Thyroid gland (tissue), 4 donors: ENCODE measurements around the gene COL23A1. TPM values are rescaled to one million over a fixed set of nuclear protein-coding genes. Genes with fewer than 3 reads are reported as not detected.

Experiments
- DNase-seq, 2 donors: peaks; one replicate each; pipeline ENCODE4 v3.0.0-alpha.2; 2019
- H3K27ac ChIP-seq, 3 donors: fragments of 200-600 bp; sonication (generic); 1 replicate in 2 of 3; 2 replicates in 1 of 3; pipeline ENCODE4 v1.5.1; 2016 to 2019; ENCODE audit warnings: mild to moderate bottlenecking in 1 of 3, moderate library complexity in 1 of 3
- H3K27me3 ChIP-seq: fragments of 200-600 bp; sonication (generic); one replicate; pipeline ENCODE4 v1.5.1; 2019
- H3K36me3 ChIP-seq, 2 donors: fragments of 200-600 bp; sonication (generic); one replicate each; pipeline ENCODE4 v1.5.1; 2016 to 2019
- H3K4me1 ChIP-seq, 2 donors: fragments of 200-600 bp; sonication (generic); one replicate each; pipeline ENCODE4 v1.5.1; 2017 to 2019
- H3K4me3 ChIP-seq, 3 donors: fragments of 200-600 bp; sonication (generic); replicated peaks in 1 of 3; 1 replicate in 2 of 3; 2 replicates in 1 of 3; pipeline ENCODE4 v1.5.1; 2016; ENCODE audit warnings: mild to moderate bottlenecking in 1 of 3
- H3K9me3 ChIP-seq: fragments of 200-600 bp; sonication (generic); one replicate; pipeline ENCODE4 v1.5.1; 2017
- POLR2A ChIP-seq, 2 donors: fragments of 450-650 bp; IDR thresholded peaks; one replicate each; pipeline ENCODE4 v1.6.1; 2017; ENCODE audit warnings: antibody characterized with exemption in 2 of 2, mild to moderate bottlenecking in 2 of 2, moderate library complexity in 1 of 2
- WGBS, 2 donors: methylation state at CpG; one replicate each; pipeline ENCODE4 v1.1.5; 2017; 5-methylcytosine and 5-hydroxymethylcytosine counted together
- intact Hi-C: fragments of 100-400 bp; cut with DNase I; formaldehyde crosslinking; loops from one replicate; pipeline ENCODE4 v1.15.1; 2023
- total RNA-seq, 4 donors: library from RNA; depleted of rRNA; stranded (reverse); fragments of >200 nt; gene quantifications; one replicate each; pipeline ENCODE4 v1.2.3, GENCODE V29; 2016
- TF ChIP-seq, protein P1 (sequence below), 6 experiments: fragments of 200-600 bp in 3 of 6; fragments of 450-650 bp in 3 of 6; sonication (generic) in 3 of 6; IDR thresholded peaks; one replicate each; pipeline ENCODE4 v1.5.1; 2016 to 2019; ENCODE audit warnings: antibody characterized with exemption in 6 of 6, mild to moderate bottlenecking in 2 of 6, inconsistent platforms in 1 of 6, moderate library complexity in 1 of 6

Gene COL23A1
- total RNA-seq, 4 donors from 2014 or later, result 76.6 to 108 (median 95.7) TPM

DNA sequence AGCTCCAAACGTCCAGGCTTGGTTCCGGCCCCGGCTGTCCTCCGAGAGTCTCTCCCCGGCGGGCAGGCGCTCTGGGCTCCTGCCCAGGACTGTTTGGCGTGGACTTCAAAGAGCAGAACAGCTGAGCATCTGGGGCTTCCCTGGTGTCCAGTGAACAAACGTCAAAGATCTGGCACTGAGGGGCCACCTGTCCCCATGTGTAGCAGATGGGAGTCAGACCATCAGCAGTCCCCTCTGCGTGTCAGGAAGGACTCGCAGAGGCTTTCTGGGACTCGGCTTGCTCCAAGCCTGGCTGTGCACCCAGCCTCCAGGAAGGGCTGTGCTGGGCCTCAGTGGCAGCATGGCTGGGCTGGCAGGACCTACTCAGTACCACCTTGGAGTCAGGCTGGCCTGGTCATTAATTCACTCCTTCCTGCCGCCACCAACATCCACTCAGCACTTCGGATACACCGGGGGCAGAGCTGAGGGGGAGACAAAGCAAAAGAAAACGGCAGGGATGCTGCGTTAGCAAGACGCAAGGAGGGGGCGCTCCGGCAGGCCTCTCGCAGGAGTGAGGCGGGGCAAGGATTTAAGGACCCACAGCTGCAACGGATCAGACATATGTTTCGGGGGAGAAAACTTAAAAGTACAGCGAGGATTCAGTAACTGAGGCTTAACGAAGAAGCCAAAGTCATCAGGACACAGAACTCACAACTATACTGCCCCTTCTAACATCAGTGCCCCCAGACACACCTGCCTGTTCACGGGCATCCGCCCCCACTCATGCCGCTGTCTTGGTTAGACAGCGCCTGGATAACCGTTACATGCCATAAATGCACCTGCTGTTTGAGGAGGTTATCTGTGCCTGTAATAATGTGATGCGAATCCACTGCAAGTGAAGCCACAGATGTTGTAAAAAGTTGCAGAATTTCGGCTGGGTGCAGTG lies 193.1 kb downstream of the COL23A1 start:
- H3K9me3 ChIP-seq, result no peaks in the 10 kb centered on the region
- no peak overlapping the region for H3K4me3 ChIP-seq
- 81 to 83% methylated on average over 21 to 24 of the region's 33 CpGs for WGBS, 2 donors
- DNase-seq, result peak in 1 of 2 donors; percentile 25
- H3K36me3 ChIP-seq, result no peaks in the 10 kb centered on the region
- H3K4me1 ChIP-seq, result peaks cover 11 to 19% of the 10 kb centered on the region in 2 donors
- peak overlapping the region in 2 of 3 donors; percentile 5 to 10 for H3K27ac ChIP-seq
- H3K27me3 ChIP-seq, result no peaks in the 10 kb centered on the region
- intact Hi-C loops, result no loop called here
- TF ChIP-seq POLR2A (IDR thresholded peaks at IDR 0.05), result no peak
- TF ChIP-seq, protein P1, sequence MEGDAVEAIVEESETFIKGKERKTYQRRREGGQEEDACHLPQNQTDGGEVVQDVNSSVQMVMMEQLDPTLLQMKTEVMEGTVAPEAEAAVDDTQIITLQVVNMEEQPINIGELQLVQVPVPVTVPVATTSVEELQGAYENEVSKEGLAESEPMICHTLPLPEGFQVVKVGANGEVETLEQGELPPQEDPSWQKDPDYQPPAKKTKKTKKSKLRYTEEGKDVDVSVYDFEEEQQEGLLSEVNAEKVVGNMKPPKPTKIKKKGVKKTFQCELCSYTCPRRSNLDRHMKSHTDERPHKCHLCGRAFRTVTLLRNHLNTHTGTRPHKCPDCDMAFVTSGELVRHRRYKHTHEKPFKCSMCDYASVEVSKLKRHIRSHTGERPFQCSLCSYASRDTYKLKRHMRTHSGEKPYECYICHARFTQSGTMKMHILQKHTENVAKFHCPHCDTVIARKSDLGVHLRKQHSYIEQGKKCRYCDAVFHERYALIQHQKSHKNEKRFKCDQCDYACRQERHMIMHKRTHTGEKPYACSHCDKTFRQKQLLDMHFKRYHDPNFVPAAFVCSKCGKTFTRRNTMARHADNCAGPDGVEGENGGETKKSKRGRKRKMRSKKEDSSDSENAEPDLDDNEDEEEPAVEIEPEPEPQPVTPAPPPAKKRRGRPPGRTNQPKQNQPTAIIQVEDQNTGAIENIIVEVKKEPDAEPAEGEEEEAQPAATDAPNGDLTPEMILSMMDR (IDR thresholded peaks at IDR 0.05), result no peak

DNA sequence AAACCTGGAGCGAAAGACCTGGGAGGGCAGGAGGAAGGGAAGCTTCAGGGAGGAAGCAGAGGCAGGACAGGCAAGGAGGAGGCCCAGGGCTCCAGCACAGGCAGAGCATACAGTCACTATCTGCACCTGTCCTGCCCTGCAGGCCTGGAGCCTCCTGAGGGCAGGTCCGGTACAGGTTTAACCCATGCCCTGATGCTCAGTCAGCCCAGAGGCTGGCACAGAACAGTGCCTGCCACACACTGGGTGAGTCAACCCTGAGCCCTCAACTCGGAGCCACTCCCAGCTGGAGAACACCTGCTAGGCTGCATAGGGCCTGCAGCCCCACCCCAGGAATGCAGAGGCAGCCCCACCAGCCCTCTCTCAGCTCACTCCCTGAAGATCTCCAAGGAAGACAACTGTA lies 196.1 kb downstream of the COL23A1 start:
- TF ChIP-seq, protein P1 (IDR thresholded peaks at IDR 0.05), result no peak
- TF ChIP-seq POLR2A (IDR thresholded peaks at IDR 0.05), result no peak
- H3K9me3 ChIP-seq, result no peaks in the 10 kb centered on the region
- H3K4me3 ChIP-seq, result no peak overlapping the region
- H3K27ac ChIP-seq, result no peak overlapping the region
- WGBS, 2 donors, result 93 to 100% methylated on average over 2 to 3 of the region's 3 CpGs
- H3K36me3 ChIP-seq, result no peaks in the 10 kb centered on the region
- no peaks in the 10 kb centered on the region for H3K27me3 ChIP-seq
- intact Hi-C loops, result no loop called here
- DNase-seq, result no peak
- peaks cover 18 to 30% of the 10 kb centered on the region in 2 donors for H3K4me1 ChIP-seq

DNA sequence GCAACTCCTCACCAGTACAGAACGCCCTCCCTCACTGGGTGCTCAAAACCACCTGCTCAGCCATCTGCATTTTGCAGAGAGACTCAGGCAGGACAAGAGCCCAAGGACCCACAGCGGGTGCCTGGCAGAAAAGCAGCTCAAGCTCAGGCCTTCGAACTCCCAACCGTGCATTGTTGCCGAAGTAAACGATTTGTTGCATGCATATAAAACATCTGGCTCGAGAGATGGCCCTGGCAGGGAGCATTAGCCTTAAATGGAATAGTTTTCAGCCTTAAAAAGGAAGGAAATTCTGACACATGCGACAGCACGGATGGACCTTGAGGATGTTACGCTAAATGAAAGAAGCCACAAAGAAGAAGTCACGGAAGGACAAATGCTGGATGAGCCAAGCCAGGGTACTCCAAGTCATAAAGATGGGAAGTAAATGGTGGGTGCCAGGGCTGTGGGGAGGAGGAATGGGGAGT lies 197.2 kb downstream of the COL23A1 start:
- Histone ChIP-seq H3K27ac (no peak overlapping the region), H3K4me1 (peaks cover 14 to 30% of the 10 kb centered on the region in 2 donors), H3K36me3 (no peaks in the 10 kb centered on the region), H3K27me3 (no peaks in the 10 kb centered on the region), H3K9me3 (no peaks in the 10 kb centered on the region), H3K4me3 (no peak overlapping the region)
- DNase-seq, result no peak
- intact Hi-C loops, result no loop called here
- WGBS, 2 donors, result 83 to 88% methylated on average over 11 of the region's 11 CpGs
- TF ChIP-seq, protein P1 (IDR thresholded peaks at IDR 0.05), result no peak
- no peak for TF ChIP-seq POLR2A (IDR thresholded peaks at IDR 0.05)

DNA sequence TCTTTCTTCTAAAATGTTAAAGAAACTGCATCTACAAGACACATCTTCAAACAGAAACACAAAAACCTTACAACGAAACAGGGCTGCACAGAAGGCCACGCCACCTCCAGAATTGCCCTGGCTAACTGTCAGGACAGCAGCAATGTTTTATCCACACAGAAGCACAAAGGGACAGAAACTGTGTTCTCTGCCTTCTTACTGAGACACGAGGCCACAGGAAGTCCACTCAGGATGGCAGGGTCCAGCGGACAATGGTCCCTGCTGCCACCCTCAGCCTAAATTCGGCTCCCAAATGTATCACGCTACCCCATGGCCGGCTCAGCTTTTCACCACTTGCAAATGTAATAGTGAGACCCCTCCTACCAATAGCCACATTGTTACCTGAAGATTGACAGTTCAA lies 197.8 kb downstream of the COL23A1 start:
- WGBS, 2 donors, result 85 to 95% methylated on average over 6 to 7 of the region's 7 CpGs
- Histone ChIP-seq H3K36me3 (no peaks in the 10 kb centered on the region), H3K4me1 (peaks cover 14 to 31% of the 10 kb centered on the region in 2 donors), H3K27ac (no peak overlapping the region), H3K4me3 (no peak overlapping the region), H3K9me3 (no peaks in the 10 kb centered on the region), H3K27me3 (no peaks in the 10 kb centered on the region)
- no peak for DNase-seq
- intact Hi-C loops, result no loop called here
- no peak for TF ChIP-seq POLR2A (IDR thresholded peaks at IDR 0.05)
- TF ChIP-seq, protein P1 (IDR thresholded peaks at IDR 0.05), result no peak

DNA sequence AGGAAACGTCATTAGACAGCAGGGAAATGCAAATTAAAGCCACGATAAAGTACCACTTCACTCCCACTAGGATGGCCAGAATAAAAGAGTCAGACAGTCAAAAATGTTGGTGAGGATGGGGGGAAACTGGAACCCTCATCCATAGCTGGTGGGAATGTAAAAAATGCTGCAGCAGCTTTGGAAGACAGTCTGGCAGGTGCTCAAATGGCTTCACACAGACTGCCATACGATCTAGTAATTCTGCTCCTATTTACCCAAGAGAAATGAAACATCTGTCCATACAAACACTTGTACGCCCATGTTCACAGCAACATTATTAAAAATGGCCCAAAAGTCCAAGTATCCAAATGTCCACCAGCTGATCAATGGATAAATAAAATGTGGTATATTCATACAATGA lies 198.7 kb downstream of the COL23A1 start:
- DNase-seq, result no peak
- no peaks in the 10 kb centered on the region for H3K27me3 ChIP-seq
- H3K9me3 ChIP-seq, result no peaks in the 10 kb centered on the region
- WGBS, 2 donors, result 64 to 70% methylated on average over 4 of the region's 4 CpGs
- no peak overlapping the region for H3K4me3 ChIP-seq
- H3K36me3 ChIP-seq, result no peaks in the 10 kb centered on the region
- H3K4me1 ChIP-seq, result peaks cover 14 to 31% of the 10 kb centered on the region in 2 donors
- intact Hi-C loops, result no loop called here
- no peak overlapping the region for H3K27ac ChIP-seq
- no peak for TF ChIP-seq POLR2A (IDR thresholded peaks at IDR 0.05)
- TF ChIP-seq, protein P1 (IDR thresholded peaks at IDR 0.05), result no peak
